HUES48 (cell line): ENCODE data around the gene PANK1.

Experiments used
- H3K27ac ChIP-seq: one replicate; pipeline ENCODE4 v1.7.0; 2013; ENCODE audit warnings: low read depth, low read length, inconsistent platforms
- H3K27me3 ChIP-seq: 2 replicates; pipeline ENCODE4 v1.6.1; 2013; ENCODE audit warnings: mild to moderate bottlenecking, low read length; ENCODE audit not compliant: control insufficient read depth, insufficient read depth
- H3K36me3 ChIP-seq: 2 replicates; pipeline ENCODE4 v1.6.1; 2013; ENCODE audit warnings: low read length; ENCODE audit not compliant: control insufficient read depth, insufficient read depth
- H3K4me1 ChIP-seq: 2 replicates; pipeline ENCODE4 v1.6.1; 2013; ENCODE audit warnings: mild to moderate bottlenecking, low read length; ENCODE audit not compliant: control insufficient read depth, insufficient read depth
- H3K4me3 ChIP-seq: 2 replicates; pipeline ENCODE4 v1.5.1; 2013; ENCODE audit warnings: mild to moderate bottlenecking, low read depth, low read length
- H3K9ac ChIP-seq: 2 replicates; pipeline ENCODE4 v1.6.1; 2013; ENCODE audit warnings: mild to moderate bottlenecking, low read depth, low read length, moderate library complexity
- H3K9me3 ChIP-seq: 2 replicates; pipeline ENCODE4 v1.6.1; 2013; ENCODE audit warnings: low read length; ENCODE audit not compliant: control insufficient read depth, insufficient read depth

The PANK1 gene

GRCh38 chr10:89651916-89652573 is 7.0 kb upstream of the PANK1 start:
- H3K9ac ChIP-seq = no peak overlapping the region
- H3K27ac ChIP-seq = no peak overlapping the region

GRCh38 chr10:89651205-89651915 is 6.3 kb upstream of the PANK1 start:
- H3K4me3 ChIP-seq = no peak overlapping the region
- peaks cover under 1% of the 10 kb centered on the region; the same call in 1 of the 2 replicates for H3K4me1 ChIP-seq
- no peak overlapping the region for H3K27ac ChIP-seq
- no peaks in the 10 kb centered on the region for H3K27me3 ChIP-seq
- H3K9me3 ChIP-seq = peaks cover 10% of the 10 kb centered on the region
- no peak overlapping the region for H3K9ac ChIP-seq
- H3K36me3 ChIP-seq = no peaks in the 10 kb centered on the region

More at GRCh38 chr10:89651916-89652573, 7.0 kb upstream of the PANK1 start:
- Histone ChIP-seq H3K36me3 (no peaks in the 10 kb centered on the region), H3K9me3 (peaks cover 10% of the 10 kb centered on the region), H3K27me3 (no peaks in the 10 kb centered on the region), H3K4me3 (no peak overlapping the region), H3K4me1 (no peaks in the 10 kb centered on the region; the same call in 1 of the 2 replicates)

- no peaks in the 10 kb centered on the region for H3K9me3 ChIP-seq
- H3K9ac ChIP-seq = no peak overlapping the region
- H3K4me1 ChIP-seq = peaks cover 11% of the 10 kb centered on the region
- H3K27me3 ChIP-seq = no peaks in the 10 kb centered on the region
- no peaks in the 10 kb centered on the region for H3K36me3 ChIP-seq
- H3K27ac ChIP-seq = no peak overlapping the region
- H3K4me3 ChIP-seq = no peak overlapping the region
Observed at GRCh38 chr10:89649051-89649450, 4.0 kb upstream of the PANK1 start.

GRCh38 chr10:89648074-89648473 is 3.0 kb upstream of the PANK1 start:
- no peak overlapping the region for H3K9ac ChIP-seq
- H3K4me3 ChIP-seq = no peak overlapping the region
- H3K27ac ChIP-seq = no peak overlapping the region
- H3K27me3 ChIP-seq = no peaks in the 10 kb centered on the region
- H3K36me3 ChIP-seq = no peaks in the 10 kb centered on the region
- H3K9me3 ChIP-seq = no peaks in the 10 kb centered on the region
- peaks cover 11% of the 10 kb centered on the region for H3K4me1 ChIP-seq

- Histone ChIP-seq H3K9me3 (no peaks in the 10 kb centered on the region), H3K4me3 (no peak overlapping the region), H3K9ac (no peak overlapping the region), H3K27ac (no peak overlapping the region), H3K36me3 (no peaks in the 10 kb centered on the region), H3K4me1 (peaks cover 11% of the 10 kb centered on the region), H3K27me3 (no peaks in the 10 kb centered on the region)
Observed at GRCh38 chr10:89646889-89647657, 2.0 kb upstream of the PANK1 start.

- no peaks in the 10 kb centered on the region for H3K27me3 ChIP-seq
- no peaks in the 10 kb centered on the region for H3K36me3 ChIP-seq
- H3K27ac ChIP-seq = peak overlapping the region; percentile 94
Observed at GRCh38 chr10:89645742-89646172, 715 bp upstream of the PANK1 start.

GRCh38 chr10:89644691-89644966 is 413 bp downstream of the PANK1 start:
- Histone ChIP-seq H3K9ac (peak overlapping the region; percentile 65), H3K4me1 (peaks cover 11% of the 10 kb centered on the region), H3K36me3 (no peaks in the 10 kb centered on the region), H3K4me3 (peak overlapping the region; percentile 83), H3K27ac (peak overlapping the region; percentile 94), H3K27me3 (no peaks in the 10 kb centered on the region), H3K9me3 (no peaks in the 10 kb centered on the region)

More at GRCh38 chr10:89645742-89646172, 715 bp upstream of the PANK1 start:
- Histone ChIP-seq H3K4me1 (peaks cover 11% of the 10 kb centered on the region), H3K4me3 (peak overlapping the region; percentile 83), H3K9me3 (no peaks in the 10 kb centered on the region), H3K9ac (peak overlapping the region; percentile 65)

- Histone ChIP-seq H3K4me1 (peaks cover 11% of the 10 kb centered on the region), H3K36me3 (0 out of 2 replicates have a peak, but pooled peaks cover 2% of the 10 kb centered on the region), H3K27ac (peak overlapping the region; percentile 94), H3K27me3 (no peaks in the 10 kb centered on the region), H3K4me3 (peak overlapping the region; percentile 83), H3K9me3 (no peaks in the 10 kb centered on the region), H3K9ac (peak overlapping the region; percentile 65)
Observed at GRCh38 chr10:89643812-89644690, 991 bp downstream of the PANK1 start.

GRCh38 chr10:89643431-89643811 is 1.6 kb downstream of the PANK1 start:
- H3K27ac ChIP-seq = peak overlapping the region; percentile 30
- no peaks in the 10 kb centered on the region for H3K27me3 ChIP-seq
- H3K4me3 ChIP-seq = peak overlapping the region; percentile 83
- 0 out of 2 replicates have a peak overlapping the region, but pooled peaks have one; percentile 34 for H3K9ac ChIP-seq
- peaks cover 11% of the 10 kb centered on the region for H3K4me1 ChIP-seq
- no peaks in the 10 kb centered on the region for H3K9me3 ChIP-seq
- 0 out of 2 replicates have a peak, but pooled peaks cover 7% of the 10 kb centered on the region for H3K36me3 ChIP-seq

GRCh38 chr10:89642193-89642592 is 2.8 kb downstream of the PANK1 start:
- peaks cover 15% of the 10 kb centered on the region; the same call in 1 of the 2 replicates for H3K36me3 ChIP-seq
- H3K9ac ChIP-seq = no peak overlapping the region
- H3K4me1 ChIP-seq = peaks cover 11% of the 10 kb centered on the region
- H3K9me3 ChIP-seq = no peaks in the 10 kb centered on the region
- H3K27me3 ChIP-seq = no peaks in the 10 kb centered on the region
- no peak overlapping the region for H3K27ac ChIP-seq
- H3K4me3 ChIP-seq = peak overlapping the region; percentile 83
